Keratinocyte (primary cell): ENCODE data around the gene DDA1. TPM values are rescaled to one million over a fixed set of nuclear protein-coding genes. Genes with fewer than 3 reads are reported as not detected.

ENCODE experiments used
- DNase-seq: peaks from one replicate; pipeline ENCODE4 v3.0.0-alpha.2; 2011; ENCODE audit warnings: low read depth, missing footprints, low spot score
- FAIRE-seq: peaks from 2 replicates; lab custom pipeline; 2011; peaks lifted over from hg19 to GRCh38; lab: Jason Lieb, UNC
- H2AFZ ChIP-seq: 2 replicates; pipeline ENCODE4 v1.6.0; 2012; ENCODE audit warnings: low read length, control low read depth, inconsistent platforms; ENCODE audit not compliant: control insufficient read depth
- H3K27ac ChIP-seq: 2 replicates; pipeline ENCODE4 v1.5.1; 2011; ENCODE audit warnings: low read length; ENCODE audit not compliant: control insufficient read depth, insufficient read depth
- H3K27me3 ChIP-seq: 3 replicates; pipeline ENCODE4 v1.6.0; 2011; ENCODE audit warnings: low read length; ENCODE audit not compliant: control insufficient read depth, insufficient read depth; ENCODE audit errors: extremely low read depth
- H3K36me3 ChIP-seq, 2 experiments: 2 replicates in 1 of 2; 3 replicates in 1 of 2; pipeline ENCODE4 v1.5.1; 2011; ENCODE audit warnings: low read length in 2 of 2, mild to moderate bottlenecking in 1 of 2; ENCODE audit not compliant: control insufficient read depth in 2 of 2, insufficient read depth in 2 of 2; ENCODE audit errors: extremely low read depth in 1 of 2
- H3K4me1 ChIP-seq: 3 replicates; pipeline ENCODE4 v1.5.1; 2011; ENCODE audit warnings: low read length; ENCODE audit not compliant: control insufficient read depth, insufficient read depth; ENCODE audit errors: extremely low read depth
- H3K4me2 ChIP-seq: 3 replicates; pipeline ENCODE4 v1.6.0; 2011; ENCODE audit warnings: low read depth, low read length; ENCODE audit not compliant: control insufficient read depth, insufficient read depth; ENCODE audit errors: extremely low read depth
- H3K4me3 ChIP-seq, 3 experiments: fragments of 200-600 bp in 1 of 3; sonication (generic) in 1 of 3; 2 replicates in 2 of 3; 3 replicates in 1 of 3; pipeline ENCODE4 v1.5.1; 2011 to 2016; ENCODE audit warnings: low read length in 3 of 3, mild to moderate bottlenecking in 3 of 3, control low read depth in 2 of 3, inconsistent platforms in 1 of 3, low read depth in 1 of 3, mixed read lengths in 1 of 3, mixed run types in 1 of 3, moderate library complexity in 1 of 3; ENCODE audit not compliant: control insufficient read depth in 2 of 3, insufficient read depth in 2 of 3; ENCODE audit errors: extremely low read depth in 1 of 3
- H3K79me2 ChIP-seq: 2 replicates; pipeline ENCODE4 v1.6.0; 2012; ENCODE audit warnings: low read length; ENCODE audit not compliant: control insufficient read depth, insufficient read depth
- H3K9ac ChIP-seq: 3 replicates; pipeline ENCODE4 v1.6.0; 2011; ENCODE audit warnings: low read length; ENCODE audit not compliant: control insufficient read depth, insufficient read depth; ENCODE audit errors: extremely low read depth
- H3K9me1 ChIP-seq: 3 replicates; pipeline ENCODE4 v1.6.0; 2011; ENCODE audit warnings: low read length; ENCODE audit not compliant: control insufficient read depth, insufficient read depth; ENCODE audit errors: extremely low read depth
- H3K9me3 ChIP-seq: 2 replicates; pipeline ENCODE4 v1.5.1; 2012; ENCODE audit warnings: low read depth, low read length; ENCODE audit not compliant: control insufficient read depth
- H4K20me1 ChIP-seq: 3 replicates; pipeline ENCODE4 v1.6.0; 2011; ENCODE audit warnings: low read length; ENCODE audit not compliant: control insufficient read depth, insufficient read depth; ENCODE audit errors: extremely low read depth
- EZH2 ChIP-seq: IDR thresholded peaks from one replicate; pipeline ENCODE4 v1.6.1; 2012; ENCODE audit warnings: inconsistent platforms, mild to moderate bottlenecking, low read length, moderate library complexity
- dilution Hi-C: fragments of 300-500 bp; cut with MboI; formaldehyde crosslinking; loops from one replicate; pipeline ENCODE4 v1.7.0; 2020; ENCODE audit warnings: low sequenced_read_pairs; ENCODE audit not compliant: extremely low pct_ligation_motif_present
- polyA plus RNA-seq, 5 experiments: library from polyadenylated mRNA; depleted of rRNA in 3 of 5; stranded (reverse) in 3 of 5; stranded (forward) in 1 of 5; unstranded in 1 of 5; fragments of >200 nt; gene quantifications; 1 replicate in 1 of 5; 2 replicates in 3 of 5; 3 replicates in 1 of 5; pipeline versions ENCODE4 v1.2.1 to v1.2.3, GENCODE V29; 2011 to 2012; ENCODE audit warnings: missing spikeins in 2 of 5, low read depth in 1 of 5, low replicate concordance in 1 of 5
- TF ChIP-seq, protein P1 (sequence below), 3 experiments: IDR thresholded peaks in 1 of 3; conservative IDR thresholded peaks in 1 of 3; optimal IDR thresholded peaks in 1 of 3; 2 replicates in 2 of 3; 3 replicates in 1 of 3; pipeline versions ENCODE3 to v1.5.1; 2011; ENCODE audit warnings: low read length in 3 of 3, mild to moderate bottlenecking in 3 of 3, moderate library complexity in 2 of 3, control low read depth in 1 of 3, inconsistent platforms in 1 of 3; ENCODE audit not compliant: insufficient read depth in 2 of 3; ENCODE audit errors: extremely low read depth in 1 of 3

The DDA1 gene
- polyA plus RNA-seq, 1 donor (not counting 4 experiments of a cell fraction or from before 2014, with no cell fraction given) = 59.4 TPM

DNA sequence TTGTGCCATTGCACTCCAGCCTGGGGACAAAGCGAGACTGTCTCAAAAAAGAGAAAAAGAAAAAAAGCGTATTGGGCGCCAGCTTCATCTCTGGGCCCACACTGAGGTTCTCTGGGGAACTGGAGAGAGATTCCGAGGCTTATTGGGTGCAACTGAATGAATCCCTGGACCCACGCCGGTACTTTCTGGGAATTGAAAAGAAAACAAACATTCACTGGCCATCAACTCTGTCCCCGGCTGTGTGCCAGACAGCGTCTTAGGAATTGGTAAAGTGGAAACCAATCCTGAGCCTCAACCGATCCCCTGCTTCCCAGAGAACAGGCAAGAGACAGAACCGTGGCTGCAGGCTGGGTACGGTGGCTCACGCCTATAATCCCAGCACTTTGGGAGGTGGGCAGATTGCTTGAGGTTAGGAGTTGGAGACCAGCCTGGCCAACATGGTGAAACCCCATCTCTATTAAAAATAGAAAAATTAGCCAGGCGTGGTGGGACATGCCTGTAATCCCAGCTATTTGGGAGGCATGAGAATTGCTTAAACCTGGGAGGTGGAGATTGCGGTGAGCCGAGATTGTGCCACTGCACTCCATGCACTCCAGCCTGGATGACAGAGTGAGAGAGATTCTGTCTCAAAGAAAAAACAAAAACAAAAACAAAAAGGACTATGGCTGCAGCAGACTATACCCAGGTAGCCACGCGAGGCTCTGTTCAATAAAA lies 16.7 kb downstream of the DDA1 start:
- H3K27me3 ChIP-seq = peaks cover 23% of the 10 kb centered on the region
- H2AFZ ChIP-seq = no peak overlapping the region
- dilution Hi-C loops = no loop called here
- no peak overlapping the region for H3K27ac ChIP-seq
- no peak for TF ChIP-seq EZH2
- TF ChIP-seq, protein P1, sequence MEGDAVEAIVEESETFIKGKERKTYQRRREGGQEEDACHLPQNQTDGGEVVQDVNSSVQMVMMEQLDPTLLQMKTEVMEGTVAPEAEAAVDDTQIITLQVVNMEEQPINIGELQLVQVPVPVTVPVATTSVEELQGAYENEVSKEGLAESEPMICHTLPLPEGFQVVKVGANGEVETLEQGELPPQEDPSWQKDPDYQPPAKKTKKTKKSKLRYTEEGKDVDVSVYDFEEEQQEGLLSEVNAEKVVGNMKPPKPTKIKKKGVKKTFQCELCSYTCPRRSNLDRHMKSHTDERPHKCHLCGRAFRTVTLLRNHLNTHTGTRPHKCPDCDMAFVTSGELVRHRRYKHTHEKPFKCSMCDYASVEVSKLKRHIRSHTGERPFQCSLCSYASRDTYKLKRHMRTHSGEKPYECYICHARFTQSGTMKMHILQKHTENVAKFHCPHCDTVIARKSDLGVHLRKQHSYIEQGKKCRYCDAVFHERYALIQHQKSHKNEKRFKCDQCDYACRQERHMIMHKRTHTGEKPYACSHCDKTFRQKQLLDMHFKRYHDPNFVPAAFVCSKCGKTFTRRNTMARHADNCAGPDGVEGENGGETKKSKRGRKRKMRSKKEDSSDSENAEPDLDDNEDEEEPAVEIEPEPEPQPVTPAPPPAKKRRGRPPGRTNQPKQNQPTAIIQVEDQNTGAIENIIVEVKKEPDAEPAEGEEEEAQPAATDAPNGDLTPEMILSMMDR (optimal IDR thresholded peaks at IDR 0.05 in 1 of 3, IDR thresholded peaks at IDR 0.05 in 1 of 3, conservative IDR thresholded peaks at IDR 0.05 in 1 of 3; ENCODE audit: extremely low read depth in 1 of 3, insufficient read depth in 2 of 3, low read length in 3 of 3) = no peak
- H4K20me1 ChIP-seq = no peaks in the 10 kb centered on the region
- no peak for DNase-seq
- no peaks in the 10 kb centered on the region for H3K9me3 ChIP-seq
- peaks cover 13% of the 10 kb centered on the region for H3K4me1 ChIP-seq
- peaks cover 9 to 10% of the 10 kb centered on the region in 2 experiments for H3K36me3 ChIP-seq
- H3K9me1 ChIP-seq = no peaks in the 10 kb centered on the region
- H3K79me2 ChIP-seq = no peaks in the 10 kb centered on the region
- H3K9ac ChIP-seq = no peak overlapping the region
- H3K4me2 ChIP-seq = peak overlapping the region; percentile 10
- no peak for FAIRE-seq
- no peak overlapping the region for H3K4me3 ChIP-seq

DNA sequence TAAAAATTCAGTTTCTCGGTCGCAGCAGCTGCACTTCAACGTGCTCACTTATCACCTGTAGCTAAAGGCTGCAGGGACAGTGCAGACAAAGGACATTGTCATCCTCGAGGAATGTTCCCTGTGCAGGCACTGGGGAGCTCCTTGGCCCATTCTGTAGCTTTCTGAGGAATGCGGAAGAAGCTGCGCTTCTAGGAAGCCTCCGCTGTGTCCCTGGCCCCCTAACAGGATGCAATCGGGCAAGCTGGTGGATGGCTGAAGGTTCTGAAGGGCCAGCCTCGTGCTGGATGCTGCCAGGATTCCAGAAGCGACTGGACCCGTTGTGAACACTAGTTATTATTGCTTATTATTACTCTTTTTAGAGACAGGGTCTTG lies 17.2 kb downstream of the DDA1 start:
- no peaks in the 10 kb centered on the region for H3K9me3 ChIP-seq
- peaks cover 13% of the 10 kb centered on the region for H3K4me1 ChIP-seq
- FAIRE-seq (no peak), DNase-seq (no peak)
- peak overlapping the region; percentile 10 for H3K4me2 ChIP-seq
- H2AFZ ChIP-seq = no peak overlapping the region
- peaks cover 8 to 9% of the 10 kb centered on the region in 2 experiments for H3K36me3 ChIP-seq
- H3K4me3 ChIP-seq = no peak overlapping the region
- H4K20me1 ChIP-seq = no peaks in the 10 kb centered on the region
- no peak overlapping the region for H3K9ac ChIP-seq
- no peak overlapping the region for H3K27ac ChIP-seq
- peaks cover 25% of the 10 kb centered on the region for H3K27me3 ChIP-seq
- dilution Hi-C loops = no loop called here
- TF ChIP-seq, protein P1 (optimal IDR thresholded peaks at IDR 0.05 in 1 of 3, IDR thresholded peaks at IDR 0.05 in 1 of 3, conservative IDR thresholded peaks at IDR 0.05 in 1 of 3; ENCODE audit: extremely low read depth in 1 of 3, insufficient read depth in 2 of 3, low read length in 3 of 3) = no peak
- no peak for TF ChIP-seq EZH2
- H3K79me2 ChIP-seq = no peaks in the 10 kb centered on the region
- H3K9me1 ChIP-seq = no peaks in the 10 kb centered on the region
